GM12875 (cell line): ENCODE data around the gene ZNF426.
"Not testable (repeated sequence)": the region's sequence is repeated elsewhere in the genome, so short reads cannot be mapped to it uniquely, and the experiment has no call there.

Source experiments
- H3K4me3 ChIP-seq: one replicate; pipeline ENCODE4 v1.5.1; 2011; ENCODE audit warnings: low read depth, low read length, control low read depth
- CTCF ChIP-seq: IDR thresholded peaks from 2 replicates; pipeline ENCODE4 v1.5.1; 2011; ENCODE audit warnings: low read depth, mild to moderate bottlenecking, control low read depth, inconsistent platforms, low read length, moderate library complexity, borderline replicate concordance; ENCODE audit not compliant: insufficient read depth

The ZNF426 gene

GRCh38 chr19:9538183-9539058, at the start of gene ZNF426:
ZNF426 (minus strand) TSS chr19:9538645; CDS start chr19:9536232, 2,413 bp downstream.
- TF ChIP-seq CTCF = no peak
- peak within 1 kb of the TSS; percentile 63 for H3K4me3 ChIP-seq

GRCh38 chr19:9586764-9587163, 48.3 kb upstream of the ZNF426 start:
- peak; percentile 49; the same call in 1 of the 2 replicates for TF ChIP-seq CTCF
- no peak overlapping the region for H3K4me3 ChIP-seq

GRCh38 chr19:9584073-9584833, 45.8 kb upstream of the ZNF426 start, which contains the start of gene ZNF121:
ZNF121 (minus strand) TSS chr19:9584504; CDS start chr19:9568097, 16,407 bp downstream.
- no peak for TF ChIP-seq CTCF
- H3K4me3 ChIP-seq = peak within 1 kb of the TSS; percentile 91

GRCh38 chr19:9582081-9582725, 43.8 kb upstream of the ZNF426 start:
- not testable (repeated sequence) for H3K4me3 ChIP-seq

- no peak for TF ChIP-seq CTCF
- H3K4me3 ChIP-seq = no peak overlapping the region
Observed at GRCh38 chr19:9580728-9581127, 42.3 kb upstream of the ZNF426 start.

- no peak for TF ChIP-seq CTCF
- H3K4me3 ChIP-seq = no peak overlapping the region
Observed at GRCh38 chr19:9570255-9570654, 31.8 kb upstream of the ZNF426 start.

GRCh38 chr19:9566729-9567128, 28.3 kb upstream of the ZNF426 start:
- H3K4me3 ChIP-seq = no peak overlapping the region

More at GRCh38 chr19:9566729-9567128, 28.3 kb upstream of the ZNF426 start:
- no peak for TF ChIP-seq CTCF
